ENCODE measurements around the gene RAB40C. TPM values are rescaled to one million over a fixed set of nuclear protein-coding genes. Genes with fewer than 3 reads are reported as not detected.
A peak's percentile ranks its signal among the peaks of the same experiment; 100 is the strongest.

RAB40C gene
- polyA plus RNA-seq, 2 of the 4 experiments (the other 2 are of a cell fraction), result 4.4 to 9.7 TPM

GRCh38 chr16:578870-579405 lies 10.9 kb upstream of the RAB40C start (continued):
- TF ChIP-seq RAD21 (conservative IDR thresholded peaks at IDR 0.05 in 1 of 2, IDR thresholded peaks at IDR 0.05 in 1 of 2) (peak; percentile 82), HOXB13 (CRISPR knock-in tag; IDR thresholded peaks at IDR 0.05; ENCODE audit: low read depth) (no peak), KDM5A (IDR thresholded peaks at IDR 0.05) (peak; percentile 51; the same call in 1 of the 2 replicates), HEYL (CRISPR knock-in tag; IDR thresholded peaks at IDR 0.05) (no peak), BHLHE40 (IDR thresholded peaks at IDR 0.05; ENCODE audit: low read depth, low read length) (0 out of 2 replicates have a peak, but pooled peaks have one; percentile 12), MYC (IDR thresholded peaks at IDR 0.05; ENCODE audit: borderline replicate concordance, low read length) (no peak), NR3C1 (IDR thresholded peaks at IDR 0.05) (no peak), MAZ (IDR thresholded peaks at IDR 0.05; ENCODE audit: borderline replicate concordance, low read depth, low read length) (no peak), CBX8 (IDR thresholded peaks at IDR 0.05) (no peak), CBX2 (IDR thresholded peaks at IDR 0.05; ENCODE audit: borderline replicate concordance, low read depth) (no peak)
- TF ChIP-seq, protein P1, sequence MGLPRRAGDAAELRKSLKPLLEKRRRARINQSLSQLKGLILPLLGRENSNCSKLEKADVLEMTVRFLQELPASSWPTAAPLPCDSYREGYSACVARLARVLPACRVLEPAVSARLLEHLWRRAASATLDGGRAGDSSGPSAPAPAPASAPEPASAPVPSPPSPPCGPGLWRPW (IDR thresholded peaks at IDR 0.05), result no peak

GRCh38 chr16:580141-580945 lies 9.5 kb upstream of the RAB40C start:
- Histone ChIP-seq H3K27ac (no peak overlapping the region), H3K4me2 (no peak overlapping the region), H3K4me1 (peaks cover 7% of the 10 kb centered on the region; the same call in 2 of the 3 replicates), H3K9me3 (no peaks in the 10 kb centered on the region), H3K4me3 (no peak overlapping the region)
- ChIA-PET CTCF (interaction anchor here (0.7 to 7.1 kb wide), 9 partner anchors 8 to 82 kb away, joined by 3 to 105 read pairs (median 3); partner anchors contain the start of genes PIGQ, RAB40C and RHOT2), POLR2A (no interaction called here)
- WGBS (ENCODE audit: missing lambda C conversion rate), result 89% methylated on average over 9 of the region's 27 CpGs
- FAIRE-seq, result no peak
- no peak for DNase-seq (ENCODE audit: low read depth in 1 of 2, low spot score in 1 of 2)
- ATAC-seq, result no peak
- no peak for TF ChIP-seq NR3C1 (IDR thresholded peaks at IDR 0.05)

- 98% methylated on average over 14 of the region's 19 CpGs for WGBS (ENCODE audit: missing lambda C conversion rate)
- H3K27ac ChIP-seq, result no peak overlapping the region
- no peak for ATAC-seq
- ChIA-PET CTCF (interaction anchor here (0.6 to 7.1 kb wide), 5 partner anchors 13 to 171 kb away, joined by 3 to 105 read pairs (median 3); partner anchors contain the start of gene RHOT2), POLR2A (no interaction called here)
- no peak overlapping the region for H3K4me3 ChIP-seq
- H3K4me2 ChIP-seq, result no peak overlapping the region
- H3K9me3 ChIP-seq, result no peaks in the 10 kb centered on the region
- DNase-seq (ENCODE audit: low read depth in 1 of 2, low spot score in 1 of 2), result no peak
- peaks cover 12% of the 10 kb centered on the region; the same call in 2 of the 3 replicates for H3K4me1 ChIP-seq
- FAIRE-seq, result no peak
- TF ChIP-seq, protein P2, sequence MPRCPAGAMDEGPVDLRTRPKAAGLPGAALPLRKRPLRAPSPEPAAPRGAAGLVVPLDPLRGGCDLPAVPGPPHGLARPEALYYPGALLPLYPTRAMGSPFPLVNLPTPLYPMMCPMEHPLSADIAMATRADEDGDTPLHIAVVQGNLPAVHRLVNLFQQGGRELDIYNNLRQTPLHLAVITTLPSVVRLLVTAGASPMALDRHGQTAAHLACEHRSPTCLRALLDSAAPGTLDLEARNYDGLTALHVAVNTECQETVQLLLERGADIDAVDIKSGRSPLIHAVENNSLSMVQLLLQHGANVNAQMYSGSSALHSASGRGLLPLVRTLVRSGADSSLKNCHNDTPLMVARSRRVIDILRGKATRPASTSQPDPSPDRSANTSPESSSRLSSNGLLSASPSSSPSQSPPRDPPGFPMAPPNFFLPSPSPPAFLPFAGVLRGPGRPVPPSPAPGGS (IDR thresholded peaks at IDR 0.05), result no peak
- TF ChIP-seq FOXS1 (CRISPR knock-in tag; IDR thresholded peaks at IDR 0.05) (no peak), CBX8 (IDR thresholded peaks at IDR 0.05) (no peak), HDAC2 (IDR thresholded peaks at IDR 0.05) (no peak), KDM5A (IDR thresholded peaks at IDR 0.05) (no peak), MAZ (IDR thresholded peaks at IDR 0.05; ENCODE audit: borderline replicate concordance, low read depth, low read length) (no peak), MAX (IDR thresholded peaks at IDR 0.05) (no peak), CBX2 (IDR thresholded peaks at IDR 0.05; ENCODE audit: borderline replicate concordance, low read depth) (no peak), HOXB13 (CRISPR knock-in tag; IDR thresholded peaks at IDR 0.05; ENCODE audit: low read depth) (no peak), ESRRA (IDR thresholded peaks at IDR 0.05; ENCODE audit: borderline replicate concordance, low read length) (no peak)
Measured at GRCh38 chr16:580946-581498, 8.8 kb upstream of the RAB40C start.

- 85% methylated on average over 18 of the region's 18 CpGs for WGBS (ENCODE audit: missing lambda C conversion rate)
- TF ChIP-seq POLR2A (IDR thresholded peaks at IDR 0.05; ENCODE audit: low read length) (no peak), HOXA7 (CRISPR knock-in tag; IDR thresholded peaks at IDR 0.05) (no peak), EHMT2 (IDR thresholded peaks at IDR 0.05; ENCODE audit: low read depth) (no peak), E2F6 (IDR thresholded peaks at IDR 0.05; ENCODE audit: borderline replicate concordance, low read depth) (no peak), ZFP36 (IDR thresholded peaks at IDR 0.05; ENCODE audit: borderline replicate concordance, partially characterized antibody) (no peak), CBX8 (IDR thresholded peaks at IDR 0.05) (no peak), NPAS2 (CRISPR knock-in tag; IDR thresholded peaks at IDR 0.05; ENCODE audit: borderline replicate concordance) (no peak)
- TF ChIP-seq, protein P3, sequence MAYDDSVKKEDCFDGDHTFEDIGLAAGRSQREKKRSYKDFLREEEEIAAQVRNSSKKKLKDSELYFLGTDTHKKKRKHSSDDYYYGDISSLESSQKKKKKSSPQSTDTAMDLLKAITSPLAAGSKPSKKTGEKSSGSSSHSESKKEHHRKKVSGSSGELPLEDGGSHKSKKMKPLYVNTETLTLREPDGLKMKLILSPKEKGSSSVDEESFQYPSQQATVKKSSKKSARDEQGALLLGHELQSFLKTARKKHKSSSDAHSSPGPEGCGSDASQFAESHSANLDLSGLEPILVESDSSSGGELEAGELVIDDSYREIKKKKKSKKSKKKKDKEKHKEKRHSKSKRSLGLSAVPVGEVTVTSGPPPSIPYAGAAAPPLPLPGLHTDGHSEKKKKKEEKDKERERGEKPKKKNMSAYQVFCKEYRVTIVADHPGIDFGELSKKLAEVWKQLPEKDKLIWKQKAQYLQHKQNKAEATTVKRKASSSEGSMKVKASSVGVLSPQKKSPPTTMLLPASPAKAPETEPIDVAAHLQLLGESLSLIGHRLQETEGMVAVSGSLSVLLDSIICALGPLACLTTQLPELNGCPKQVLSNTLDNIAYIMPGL (CRISPR knock-in tag; IDR thresholded peaks at IDR 0.05; ENCODE audit: borderline replicate concordance), result no peak
- TF ChIP-seq, protein P4, sequence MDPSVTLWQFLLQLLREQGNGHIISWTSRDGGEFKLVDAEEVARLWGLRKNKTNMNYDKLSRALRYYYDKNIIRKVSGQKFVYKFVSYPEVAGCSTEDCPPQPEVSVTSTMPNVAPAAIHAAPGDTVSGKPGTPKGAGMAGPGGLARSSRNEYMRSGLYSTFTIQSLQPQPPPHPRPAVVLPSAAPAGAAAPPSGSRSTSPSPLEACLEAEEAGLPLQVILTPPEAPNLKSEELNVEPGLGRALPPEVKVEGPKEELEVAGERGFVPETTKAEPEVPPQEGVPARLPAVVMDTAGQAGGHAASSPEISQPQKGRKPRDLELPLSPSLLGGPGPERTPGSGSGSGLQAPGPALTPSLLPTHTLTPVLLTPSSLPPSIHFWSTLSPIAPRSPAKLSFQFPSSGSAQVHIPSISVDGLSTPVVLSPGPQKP (IDR thresholded peaks at IDR 0.05; ENCODE audit: low read depth, low read length), result no peak
- ATAC-seq (no peak), DNase-seq (ENCODE audit: low read depth in 1 of 2, low spot score in 1 of 2) (no peak), FAIRE-seq (no peak)
- H3K9me3 ChIP-seq, result no peaks in the 10 kb centered on the region
- ChIA-PET CTCF (interaction anchor here (0.7 to 7.1 kb wide), 8 partner anchors 10 to 486 kb away, joined by 3 to 105 read pairs (median 4); partner anchors contain the start of gene RHOT2), POLR2A (no interaction called here)
- no peak overlapping the region for H3K4me2 ChIP-seq
- H3K4me1 ChIP-seq, result peaks cover 17% of the 10 kb centered on the region; the same call in 2 of the 3 replicates
- H3K4me3 ChIP-seq, result no peak overlapping the region
- no peak overlapping the region for H3K27ac ChIP-seq
Measured at GRCh38 chr16:582218-582613, 7.7 kb upstream of the RAB40C start.

Data from A549 (cell line).